Bone marrow (tissue), 2 donors: Measurements from ENCODE around the gene LRRC8E.
A peak's percentile ranks its signal among the peaks of the same experiment; 100 is the strongest.

Source experiments
- DNase-seq, 2 donors: peaks; one replicate each; lab custom pipeline; 2025; lab: John Stamatoyannopoulos, UW

Gene LRRC8E

GRCh38 chr19:7868326-7868670, 20.0 kb upstream of the LRRC8E start:
- no peak for DNase-seq

DNA sequence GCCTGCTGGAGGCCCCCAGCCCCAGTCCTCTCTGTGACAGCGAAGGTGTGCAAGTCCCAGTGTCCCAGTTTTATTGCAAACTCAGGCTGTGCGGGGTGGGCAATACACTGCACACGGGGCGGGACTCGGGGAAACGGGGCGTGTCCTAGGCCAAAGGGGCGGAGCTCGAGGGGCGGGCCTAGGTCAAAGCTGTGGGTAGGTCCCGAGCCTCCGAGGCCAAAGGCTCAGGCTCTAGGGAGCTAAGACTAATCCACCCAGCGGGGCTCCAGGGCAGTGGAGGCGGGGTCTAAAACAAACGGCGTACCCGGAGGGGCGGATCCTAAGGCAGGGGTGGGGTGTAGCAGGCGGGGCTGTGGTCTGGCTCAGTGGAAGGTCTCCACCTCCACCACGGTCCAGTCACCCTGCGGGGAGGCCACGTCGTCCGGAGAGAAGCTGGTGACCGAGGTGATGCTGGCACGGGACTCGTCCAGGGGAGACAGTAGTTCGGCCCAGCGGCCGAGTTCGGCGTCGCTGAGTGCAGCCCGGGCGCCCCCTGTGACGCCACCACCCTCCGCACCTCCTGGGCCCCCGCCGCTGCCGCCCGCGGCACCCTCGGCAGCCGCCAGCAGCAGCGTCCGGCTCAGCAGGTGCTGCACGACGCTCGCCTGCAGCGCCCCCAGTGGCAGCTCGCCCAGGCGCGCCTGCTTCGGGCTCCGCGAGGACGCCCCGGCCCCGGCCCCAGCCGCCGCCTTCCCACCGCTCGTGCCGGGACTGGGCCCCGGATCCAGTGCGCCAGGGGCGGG, 19.4 kb upstream of the LRRC8E start:
- DNase-seq = peak; percentile 27 to 73

DNA sequence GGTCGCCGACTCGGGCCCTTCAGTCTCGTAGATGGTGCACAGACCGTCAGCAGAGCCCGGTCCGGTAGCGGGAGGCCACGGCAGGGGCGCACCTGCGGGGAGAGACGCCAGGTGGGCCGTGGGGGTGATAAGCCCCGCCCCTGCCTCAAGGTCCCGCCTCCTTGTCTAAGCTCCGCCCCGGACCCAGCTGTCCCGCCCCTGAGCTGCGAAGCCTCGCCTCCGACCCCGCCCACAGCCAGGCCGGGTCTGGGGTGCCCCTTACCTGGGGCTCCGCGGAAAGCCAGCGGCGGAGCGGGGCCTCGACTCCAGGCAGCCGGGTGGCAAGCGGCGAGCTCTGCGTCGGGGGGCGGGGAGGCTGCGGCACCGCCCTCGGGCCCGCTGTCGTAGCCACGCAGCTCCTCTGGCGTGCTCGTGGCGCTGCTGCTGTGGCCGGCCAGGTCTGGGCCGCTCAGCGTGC, 18.8 kb upstream of the LRRC8E start:
- no peak for DNase-seq

- DNase-seq = no peak
Measured at GRCh38 chr19:7869910-7870511, 18.3 kb upstream of the LRRC8E start.

DNA sequence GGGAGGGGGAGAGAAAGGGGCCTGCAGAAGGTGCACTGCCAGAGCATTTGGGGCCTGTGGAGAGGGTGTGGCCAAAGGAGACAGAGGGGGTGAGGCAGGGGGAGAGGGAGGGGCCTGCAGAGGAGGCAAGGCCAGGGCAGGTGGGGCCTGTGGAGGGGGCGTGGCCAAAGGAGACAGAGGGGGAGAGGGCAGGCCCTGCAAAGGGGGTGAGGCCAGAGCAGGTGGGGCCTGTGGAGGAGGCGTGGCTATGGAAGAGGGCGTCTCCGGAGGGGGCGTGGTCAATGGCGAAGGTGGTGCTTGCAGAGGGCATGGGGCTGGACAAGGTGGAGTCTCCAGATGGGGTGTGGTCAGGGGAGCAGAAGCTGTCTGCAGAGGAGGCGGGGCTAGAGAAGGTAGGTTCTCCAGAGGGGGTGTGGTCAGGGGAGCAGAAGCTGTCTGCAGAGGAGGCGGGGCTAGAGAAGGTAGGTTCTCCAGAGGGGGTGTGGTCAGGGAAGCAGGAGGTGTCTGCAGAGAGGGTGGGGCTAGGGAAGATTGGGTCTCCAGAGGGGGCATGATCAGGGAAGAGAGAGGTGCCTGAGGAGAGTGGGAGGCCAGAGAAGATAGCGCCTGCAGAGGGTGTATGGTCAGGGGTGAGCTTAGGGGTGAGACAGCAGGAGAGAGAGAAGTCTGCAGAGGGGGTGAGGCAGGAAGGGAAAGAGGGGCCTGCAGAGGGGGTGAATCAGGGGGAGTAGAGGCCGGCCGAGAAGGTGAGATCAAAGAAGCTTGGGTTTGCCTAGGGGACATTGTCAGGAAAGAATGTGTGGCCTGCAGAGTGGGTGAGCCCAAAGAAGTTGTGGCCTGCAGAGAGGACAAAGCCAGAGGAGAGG, 17.5 kb upstream of the LRRC8E start:
- DNase-seq = no peak

DNA sequence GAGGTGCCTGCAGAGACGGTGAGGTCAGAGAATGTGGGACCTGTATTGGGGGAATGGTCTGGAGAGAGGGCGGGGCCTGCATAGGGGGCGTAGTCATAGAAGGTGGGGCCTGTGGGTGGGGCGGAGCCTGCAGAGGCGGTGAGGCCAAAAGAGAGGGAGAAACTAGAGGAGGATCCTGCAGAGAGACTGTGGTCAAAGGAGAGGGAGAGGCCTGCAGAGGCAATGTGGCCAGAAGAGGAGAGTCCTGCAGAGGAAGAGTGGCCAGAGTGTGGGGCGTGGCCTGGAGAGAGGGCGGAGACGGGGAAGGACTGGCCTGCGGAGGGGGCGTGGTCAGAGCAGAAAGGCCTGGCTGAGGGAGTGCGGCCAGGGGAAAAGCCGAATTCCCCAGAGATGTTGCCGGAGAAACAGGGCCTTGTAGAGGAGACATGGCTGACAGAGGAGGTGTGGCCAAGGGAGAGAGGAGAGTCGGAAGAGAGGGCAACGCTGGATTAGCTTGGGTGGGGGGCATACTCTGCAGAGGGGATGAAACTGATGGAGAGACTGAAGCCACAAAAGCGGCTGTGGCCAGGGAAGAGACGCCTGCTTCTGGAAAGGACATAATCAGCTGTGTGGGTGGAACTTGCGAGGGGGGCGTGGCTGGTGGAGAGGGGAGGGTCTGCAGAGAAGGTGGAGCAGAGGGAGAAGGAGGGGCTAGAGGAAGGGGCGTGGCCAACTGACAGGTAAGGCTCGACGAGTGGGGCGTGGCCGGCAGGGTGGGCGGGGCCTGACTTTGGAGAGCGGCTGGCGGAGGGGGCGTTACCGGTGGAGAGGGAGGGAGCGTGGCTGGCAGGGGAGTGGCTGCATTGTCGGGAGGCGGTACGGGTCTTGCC, 16.6 kb upstream of the LRRC8E start:
- DNase-seq = peak; percentile 15 to 66

DNA sequence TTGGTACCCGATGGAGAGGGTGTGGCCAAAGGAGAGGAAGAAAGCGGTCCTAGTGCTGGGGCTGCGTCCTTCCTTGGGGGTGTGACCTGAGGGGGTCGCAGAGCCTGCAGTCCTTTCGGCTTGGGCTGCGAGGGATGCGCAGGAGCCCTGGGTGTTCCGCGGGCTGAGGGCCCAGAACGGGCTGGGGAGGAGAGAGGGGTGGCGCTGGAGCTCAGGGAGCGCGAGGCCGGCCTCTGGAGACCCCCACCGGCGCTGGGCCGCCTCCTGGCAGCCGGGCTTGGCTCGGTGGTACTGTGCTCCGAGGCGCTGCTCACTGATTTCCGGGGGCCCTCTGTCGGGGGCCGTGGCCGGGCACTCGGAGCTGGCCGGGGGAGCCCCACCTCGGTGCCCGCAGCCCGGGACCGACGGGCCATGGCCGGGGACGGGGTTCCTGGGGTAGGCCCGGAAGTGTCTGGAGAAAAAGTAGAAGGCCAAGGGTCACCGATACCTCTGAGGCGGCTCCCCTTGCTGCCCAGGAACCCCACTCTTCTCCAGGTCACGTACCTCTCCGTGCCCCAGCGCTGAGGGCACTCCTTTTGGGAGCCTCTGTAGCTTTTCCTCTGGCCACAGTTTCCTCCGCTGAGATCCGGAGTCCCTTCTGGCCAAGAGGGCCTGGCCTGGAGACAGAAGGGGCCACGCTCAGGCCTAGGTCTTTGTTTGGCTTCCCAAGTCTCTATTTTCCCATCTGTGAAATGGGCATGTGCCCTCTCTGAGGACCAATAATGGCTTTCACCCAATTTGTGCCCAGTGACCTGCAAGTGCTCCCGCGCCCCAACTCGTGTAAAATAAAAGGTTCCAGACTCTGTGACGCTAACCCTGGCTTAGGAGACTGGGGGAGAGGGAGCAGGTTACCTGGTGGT, 15.8 kb upstream of the LRRC8E start:
- no peak for DNase-seq

DNA sequence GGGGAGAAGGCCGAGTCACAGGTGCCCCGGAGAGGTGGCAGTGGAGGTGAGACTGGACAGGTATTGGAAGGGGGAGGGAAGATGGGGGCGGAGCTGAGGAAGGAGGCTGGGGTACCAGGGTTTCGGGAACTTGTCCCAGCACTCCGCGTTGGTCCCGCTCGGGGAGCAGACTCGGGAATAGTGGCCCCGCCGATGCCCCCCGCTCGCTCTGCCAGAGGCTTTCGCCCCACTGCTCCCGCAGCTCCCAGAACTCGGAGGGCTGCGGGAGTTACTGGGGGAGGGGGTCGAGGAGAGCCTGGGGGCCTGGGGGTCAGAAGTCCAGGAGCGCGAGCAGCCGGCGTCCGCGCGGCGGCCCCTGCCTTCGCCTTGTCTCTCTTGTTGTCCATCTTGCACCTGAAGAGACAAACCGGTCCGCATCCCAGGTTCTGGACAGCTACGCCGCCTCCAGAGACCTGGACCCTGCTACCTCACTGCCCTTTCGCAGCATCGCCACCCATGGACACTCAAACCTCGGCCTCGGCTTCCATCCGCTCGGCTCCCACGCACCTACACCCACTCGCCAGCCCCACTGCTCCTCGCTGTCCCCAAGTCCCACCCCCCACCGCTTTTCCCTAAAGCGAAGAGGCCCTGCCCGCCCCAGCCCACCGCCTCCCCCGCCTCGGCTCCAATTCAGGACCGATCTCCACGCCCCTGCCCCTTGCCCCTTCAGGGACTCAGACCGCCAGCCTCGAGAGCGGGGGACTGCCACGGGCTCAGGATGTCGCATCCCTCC, 14.8 kb upstream of the LRRC8E start:
- DNase-seq = no peak

GRCh38 chr19:7874076-7874896, 14.0 kb upstream of the LRRC8E start, which contains the start of gene PRR36:
Gene PRR36, minus strand, starts transcription at chr19:7874390. Its CDS starts 701 bp downstream, at chr19:7873689.
- DNase-seq = no peak

DNA sequence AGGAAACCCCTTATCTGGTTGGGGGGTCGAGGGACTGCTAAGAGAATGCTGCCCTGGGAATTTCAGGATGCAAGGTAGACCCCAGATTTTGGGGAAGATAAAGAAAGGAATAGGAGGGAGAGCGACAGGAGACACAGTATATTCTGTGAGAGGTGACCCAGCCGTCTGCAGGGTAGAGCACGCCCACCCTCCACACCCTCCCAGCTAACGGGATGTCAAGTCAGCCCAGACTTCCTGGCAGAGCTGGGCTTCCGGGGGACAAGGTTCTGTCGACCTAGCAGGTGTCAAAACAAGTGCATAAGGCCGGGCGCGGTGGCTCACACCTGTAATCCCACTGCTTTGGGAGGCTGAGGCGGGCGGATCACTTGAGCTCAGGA, 13.4 kb upstream of the LRRC8E start:
- DNase-seq = no peak

DNA sequence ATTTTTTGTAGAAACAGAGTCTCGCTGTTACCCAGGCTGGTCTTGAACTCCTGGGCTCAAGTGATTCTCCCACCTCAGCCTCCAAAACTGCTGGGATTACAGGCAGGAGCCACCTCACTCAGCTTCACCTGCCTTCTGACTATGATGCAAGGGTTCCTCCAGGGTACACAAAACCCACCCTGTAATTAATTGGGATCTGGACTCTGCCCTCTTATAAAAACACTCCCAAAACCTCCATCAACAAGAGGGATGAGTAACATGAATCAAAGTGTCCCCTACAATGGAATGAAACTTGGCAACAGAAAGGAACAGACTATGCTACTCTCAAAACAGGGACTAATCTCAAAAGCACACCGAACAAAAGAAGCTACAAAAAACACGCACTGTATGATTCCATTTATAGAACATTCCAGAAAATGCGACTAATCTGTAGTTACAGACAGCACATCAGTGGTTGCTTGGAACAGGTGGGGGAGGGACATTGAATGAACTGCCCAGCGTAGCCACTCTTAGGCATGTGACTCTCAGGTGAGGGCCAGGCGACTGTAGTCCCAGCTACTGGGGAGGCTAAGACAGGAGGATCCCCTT, 11.0 kb upstream of the LRRC8E start:
- DNase-seq = no peak

- DNase-seq = no peak
Measured at GRCh38 chr19:7879111-7879807, 9.1 kb upstream of the LRRC8E start.

GRCh38 chr19:7879836-7880235, 8.5 kb upstream of the LRRC8E start:
- no peak for DNase-seq

- no peak for DNase-seq
Measured at GRCh38 chr19:7881910-7882309, 6.4 kb upstream of the LRRC8E start.

DNA sequence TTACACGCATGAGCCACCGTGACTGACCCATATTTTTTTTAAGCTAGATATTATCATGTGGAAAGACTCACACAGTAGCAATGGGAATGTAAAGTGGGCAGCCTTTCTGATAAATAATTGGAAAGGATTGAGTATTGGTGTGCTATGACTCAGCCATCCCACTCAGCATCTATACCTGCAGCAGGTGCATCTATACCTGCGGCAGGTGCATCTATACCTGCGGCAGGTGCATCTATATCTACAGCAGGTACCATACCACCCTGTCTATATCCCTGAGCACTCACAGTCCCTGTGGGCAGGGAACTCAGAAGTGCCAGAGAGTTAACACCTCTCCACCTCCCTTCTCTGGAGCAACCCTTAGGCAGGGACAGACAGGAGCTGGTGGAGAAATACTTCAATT, 5.2 kb upstream of the LRRC8E start:
- no peak for DNase-seq

- DNase-seq = no peak
Measured at GRCh38 chr19:7883796-7884570, 4.3 kb upstream of the LRRC8E start.

DNA sequence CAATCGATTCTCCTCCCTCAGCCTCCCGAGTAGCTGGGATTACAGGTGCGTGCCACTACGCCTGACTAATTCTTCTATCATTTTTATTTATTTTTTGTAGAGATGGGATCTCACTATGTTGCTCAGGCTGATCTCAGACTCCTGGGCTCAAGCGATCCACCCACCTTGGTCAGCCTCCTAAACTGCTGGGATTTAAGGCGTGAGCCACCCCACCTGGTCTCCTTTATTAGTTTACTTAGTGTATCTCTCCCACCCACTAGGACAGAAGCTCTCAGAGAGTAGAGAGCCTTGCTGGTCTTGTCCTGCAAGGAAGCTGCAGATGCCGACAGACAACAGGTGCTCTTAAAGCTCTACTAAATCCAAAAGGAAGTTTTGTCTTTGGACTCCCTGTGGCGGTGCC, 2.5 kb upstream of the LRRC8E start:
- DNase-seq = no peak
